Glomerular visceral epithelial cell (primary cell): ENCODE results near the gene STAT4.

ENCODE experiments used
- DNase-seq: peaks from one replicate; pipeline ENCODE4 v3.0.0-alpha.2; 2016; ENCODE audit errors: extremely low spot score

STAT4 gene, protein sequence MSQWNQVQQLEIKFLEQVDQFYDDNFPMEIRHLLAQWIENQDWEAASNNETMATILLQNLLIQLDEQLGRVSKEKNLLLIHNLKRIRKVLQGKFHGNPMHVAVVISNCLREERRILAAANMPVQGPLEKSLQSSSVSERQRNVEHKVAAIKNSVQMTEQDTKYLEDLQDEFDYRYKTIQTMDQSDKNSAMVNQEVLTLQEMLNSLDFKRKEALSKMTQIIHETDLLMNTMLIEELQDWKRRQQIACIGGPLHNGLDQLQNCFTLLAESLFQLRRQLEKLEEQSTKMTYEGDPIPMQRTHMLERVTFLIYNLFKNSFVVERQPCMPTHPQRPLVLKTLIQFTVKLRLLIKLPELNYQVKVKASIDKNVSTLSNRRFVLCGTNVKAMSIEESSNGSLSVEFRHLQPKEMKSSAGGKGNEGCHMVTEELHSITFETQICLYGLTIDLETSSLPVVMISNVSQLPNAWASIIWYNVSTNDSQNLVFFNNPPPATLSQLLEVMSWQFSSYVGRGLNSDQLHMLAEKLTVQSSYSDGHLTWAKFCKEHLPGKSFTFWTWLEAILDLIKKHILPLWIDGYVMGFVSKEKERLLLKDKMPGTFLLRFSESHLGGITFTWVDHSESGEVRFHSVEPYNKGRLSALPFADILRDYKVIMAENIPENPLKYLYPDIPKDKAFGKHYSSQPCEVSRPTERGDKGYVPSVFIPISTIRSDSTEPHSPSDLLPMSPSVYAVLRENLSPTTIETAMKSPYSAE

GRCh38 chr2:191150600-191151330, at the start of gene STAT4:
Gene STAT4 (minus strand): TSS chr2:191150994. CDS start chr2:191148203, 2,791 bp downstream.
- DNase-seq: peak; percentile 69

DNA sequence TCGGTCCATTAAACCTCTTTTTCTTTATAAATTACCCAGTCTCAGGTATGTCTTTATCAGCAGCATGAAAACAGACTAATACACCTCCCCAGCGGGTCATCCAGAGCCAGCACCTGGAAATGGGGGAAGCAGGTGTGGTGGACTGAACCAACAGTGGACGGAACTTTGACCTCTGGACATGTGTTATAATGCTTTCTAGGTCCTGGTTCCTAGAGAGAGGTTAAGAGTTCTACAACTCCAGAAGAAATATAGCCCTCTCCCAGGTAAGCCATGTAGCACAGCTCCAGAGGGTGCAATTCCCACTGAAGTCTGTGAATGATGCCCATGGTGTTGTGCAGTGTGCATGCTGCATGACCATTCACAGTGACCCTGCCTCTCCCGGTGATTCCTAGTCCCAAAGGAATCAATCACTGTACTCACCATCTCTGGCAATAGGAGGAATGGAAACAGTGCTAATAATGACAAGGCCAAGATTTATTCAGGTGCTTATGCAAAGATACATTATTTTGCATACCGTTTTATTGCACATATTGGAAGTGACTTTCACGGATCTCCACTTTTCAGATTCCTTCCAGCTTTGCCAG, 49.2 kb upstream of the STAT4 start:
- no peak for DNase-seq

DNA sequence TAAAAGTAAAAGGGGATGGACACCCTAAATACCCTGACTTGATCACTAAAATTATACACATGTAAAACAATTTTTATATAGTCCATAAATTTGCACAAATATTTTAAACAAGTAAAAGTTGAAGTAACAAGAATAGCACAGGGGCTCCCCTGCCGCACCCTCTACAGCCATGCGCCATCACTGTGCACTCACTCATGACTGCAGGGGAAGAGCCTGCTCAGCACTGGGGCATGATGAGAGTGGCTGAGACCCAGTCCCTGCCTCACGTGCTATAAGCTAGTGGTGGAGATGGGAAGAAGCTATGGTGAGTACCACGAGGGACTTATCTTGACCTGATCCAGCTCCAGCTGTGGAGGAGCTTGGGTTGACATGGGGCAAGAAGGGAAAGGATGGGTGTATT, 47.5 kb upstream of the STAT4 start:
- no peak for DNase-seq

DNA sequence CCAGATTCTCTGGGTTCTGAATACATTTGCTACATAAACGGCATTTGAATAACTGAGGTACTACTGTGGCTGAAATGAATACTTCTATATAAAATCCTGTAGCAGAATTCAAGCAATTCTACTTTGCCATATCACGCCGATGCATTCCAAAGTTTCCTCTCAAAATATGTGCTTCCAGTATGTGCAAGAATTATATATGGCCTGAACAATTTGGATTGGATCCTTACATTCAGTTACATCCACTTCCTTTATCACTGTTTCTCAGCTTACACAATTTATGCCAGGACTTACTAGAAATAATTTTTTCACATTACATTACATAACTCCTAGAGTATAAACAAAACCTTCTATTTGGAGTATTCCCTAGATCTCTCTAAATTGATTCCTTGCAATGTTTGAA, 46.3 kb upstream of the STAT4 start:
- no peak for DNase-seq

DNA sequence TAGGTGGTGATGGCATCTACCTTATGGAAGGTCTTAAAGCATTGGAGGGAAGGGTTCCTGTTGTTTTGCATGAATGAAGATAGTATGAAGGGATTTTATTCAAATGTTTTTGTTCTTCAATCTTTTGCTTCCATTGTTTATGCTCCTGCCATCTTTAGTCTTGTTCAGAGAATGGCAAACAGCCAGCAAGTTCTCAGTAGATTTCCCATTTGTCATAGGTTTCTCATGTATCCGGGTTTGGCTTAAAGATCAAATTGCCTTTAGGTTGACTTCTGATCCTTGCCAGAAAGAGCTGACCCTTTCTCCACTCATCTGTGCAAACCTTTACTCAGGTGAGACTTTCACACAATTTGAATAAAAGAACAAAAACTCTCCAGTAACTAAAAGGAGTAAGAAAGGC, 44.2 kb upstream of the STAT4 start:
- DNase-seq: no peak

- no peak for DNase-seq
Observed at GRCh38 chr2:191190861-191191552, 40.2 kb upstream of the STAT4 start.

DNA sequence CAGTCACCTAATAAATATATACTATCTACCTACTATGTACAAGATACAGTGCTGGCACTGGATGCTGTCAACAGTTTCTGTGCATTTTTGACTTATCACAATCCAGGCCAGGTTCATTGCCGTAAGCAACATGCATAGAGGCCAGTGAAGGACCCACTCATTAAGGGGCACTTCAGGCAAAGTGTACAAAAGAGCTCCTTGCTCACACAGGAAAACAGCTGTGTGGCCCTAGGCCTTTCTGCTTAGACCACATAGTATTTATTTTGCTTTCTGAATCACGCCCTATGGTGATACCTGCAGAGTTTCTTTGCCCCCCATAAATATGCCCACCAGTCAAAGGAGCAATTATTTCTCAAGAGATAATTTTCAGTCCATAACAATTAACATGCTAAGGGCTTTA, 39.6 kb upstream of the STAT4 start:
- no peak for DNase-seq

DNA sequence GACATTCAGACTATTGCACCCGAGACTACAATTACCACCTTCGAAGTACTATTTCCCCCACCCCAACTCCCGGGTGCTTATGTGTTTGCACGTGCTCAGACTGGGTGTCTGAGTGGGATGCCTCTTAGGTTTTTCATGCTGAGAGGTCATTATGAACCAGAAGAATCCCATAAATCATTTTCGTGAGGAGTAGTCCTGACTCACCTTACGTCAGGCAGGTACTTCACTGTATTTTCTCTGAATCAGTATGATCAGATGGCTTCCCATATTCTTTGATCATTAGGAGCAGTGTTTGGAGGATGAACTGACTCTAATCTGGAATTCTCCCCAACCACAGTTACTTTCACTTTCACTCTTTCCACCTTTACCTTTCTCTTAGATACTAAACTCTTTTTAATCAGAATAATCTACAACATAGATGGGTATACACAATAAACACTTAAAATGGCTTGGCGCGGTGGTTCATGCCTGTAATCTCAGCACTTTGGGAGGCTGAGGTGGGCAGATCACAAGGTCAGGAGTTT, 38.4 kb upstream of the STAT4 start:
- no peak for DNase-seq

- no peak for DNase-seq
Observed at GRCh38 chr2:191188550-191189093, 37.8 kb upstream of the STAT4 start.

- DNase-seq: no peak
Observed at GRCh38 chr2:191187105-191187829, 36.5 kb upstream of the STAT4 start.

- DNase-seq: no peak
Observed at GRCh38 chr2:191184457-191184856, 33.7 kb upstream of the STAT4 start.

- no peak for DNase-seq
Observed at GRCh38 chr2:191183516-191183915, 32.7 kb upstream of the STAT4 start.

- no peak for DNase-seq
Observed at GRCh38 chr2:191183081-191183480, 32.3 kb upstream of the STAT4 start.

- DNase-seq: peak; percentile 36
Observed at GRCh38 chr2:191180713-191181112, 29.9 kb upstream of the STAT4 start.

DNA sequence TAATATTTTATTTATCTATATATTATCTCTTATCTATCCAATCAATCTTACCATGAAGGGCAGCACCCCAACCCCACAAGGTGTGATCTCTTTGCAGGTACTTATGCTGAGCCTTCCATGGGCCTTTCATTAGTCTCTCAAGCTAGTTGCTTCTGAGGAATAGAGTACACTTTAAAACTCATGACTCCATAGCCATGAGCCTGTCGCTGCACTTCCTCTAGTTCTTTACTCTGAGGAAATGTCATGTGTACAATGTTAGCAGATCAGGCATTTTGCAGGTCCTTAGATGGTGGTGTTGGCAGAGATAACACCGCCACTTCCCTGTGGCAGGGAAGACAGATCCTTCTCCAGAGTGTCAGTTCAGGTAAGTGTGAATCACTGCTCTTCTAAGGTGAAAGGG, 29.5 kb upstream of the STAT4 start:
- no peak for DNase-seq

GRCh38 chr2:191178806-191179514, 28.2 kb upstream of the STAT4 start:
- DNase-seq: peak; percentile 96

- DNase-seq: no peak
Observed at GRCh38 chr2:191177751-191178736, 27.2 kb upstream of the STAT4 start.

DNA sequence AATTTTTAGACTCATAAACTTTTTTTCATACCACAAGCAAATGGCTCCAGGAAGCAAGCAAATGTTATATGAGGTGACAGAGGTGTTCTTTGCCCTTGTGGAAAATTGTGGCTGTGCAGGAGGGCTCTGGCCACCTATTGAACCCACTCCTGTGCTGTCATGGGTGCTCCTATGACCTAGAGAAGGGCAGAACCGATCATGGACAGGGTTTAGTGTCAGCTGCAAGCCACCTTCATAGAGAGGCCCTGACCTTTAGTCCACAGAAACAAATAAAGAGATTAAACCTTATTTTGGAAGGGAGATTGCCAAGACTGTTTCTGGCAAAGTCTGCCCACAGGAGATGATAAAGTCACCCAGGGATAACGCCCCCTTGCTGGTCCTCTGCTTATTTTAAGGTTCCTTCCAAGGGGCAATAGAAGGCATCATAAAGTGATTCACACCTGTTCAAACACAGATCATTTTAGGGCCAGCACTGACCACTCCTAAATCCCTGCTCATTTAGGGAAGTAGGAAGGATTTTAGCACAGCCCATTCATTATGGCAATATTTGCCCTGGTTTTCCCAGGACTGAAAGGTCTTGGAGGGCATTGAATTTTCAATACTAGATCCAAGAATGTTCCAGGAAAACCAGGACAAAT, 26.1 kb upstream of the STAT4 start:
- no peak for DNase-seq
